ENCODE measurements around the gene C19orf47.

GRCh38 chr19:40317338-40317737 is 30.9 kb downstream of the C19orf47 start:
- TF ChIP-seq CTCF (IDR thresholded peaks at IDR 0.05 in 4 of 5, conservative IDR thresholded peaks at IDR 0.05 in 1 of 5) (no peak), POLR2A (IDR thresholded peaks at IDR 0.05) (no peak)
